Endothelial cell of umbilical vein (primary cell): ENCODE measurements around the gene SRSF2. TPM values are rescaled to one million over a fixed set of nuclear protein-coding genes. Genes with fewer than 3 reads are reported as not detected.
A peak's percentile ranks its signal among the peaks of the same experiment; 100 is the strongest.

Experiments
- Bru-seq: library from RNA; stranded (reverse); fragments of 400-500 nt; gene quantifications from one replicate; lab custom pipeline; 2021; lab: Mats Ljungman, UMichigan
- BruChase-seq, 2 experiments: library from RNA; stranded (reverse); fragments of 400-500 nt; gene quantifications; one replicate each; lab custom pipeline; 2021; lab: Mats Ljungman, UMichigan
- BruUV-seq: library from RNA; stranded (reverse); fragments of 400-500 nt; replicated peaks from 2 replicates; lab custom pipeline; 2021; lab: Mats Ljungman, UMichigan
- CTCF ChIA-PET: fragments of 300-600, 350-600 bp; sonication (Branson Sonifier 250); formaldehyde crosslinking; loops from one replicate; lab custom pipeline; 2021; ENCODE audit warnings: antibody characterized with exemption, inconsistent platforms; lab: Charles Lee
- POLR2A ChIA-PET: fragments of 300-600, 350-600 bp; sonication (Branson Sonifier 250); formaldehyde crosslinking; loops from one replicate; lab custom pipeline; 2021; ENCODE audit warnings: antibody characterized with exemption, inconsistent platforms; lab: Charles Lee
- DNase-seq: peaks from one replicate; pipeline ENCODE4 v3.0.0-alpha.2; 2011; ENCODE audit warnings: low read depth, low spot score
- FAIRE-seq: peaks from 2 replicates; lab custom pipeline; 2011; peaks lifted over from hg19 to GRCh38; lab: Jason Lieb, UNC
- H2AFZ ChIP-seq: 2 replicates; pipeline ENCODE4 v1.6.0; 2012; ENCODE audit warnings: low read depth, low read length, control low read depth, inconsistent platforms
- H3K27ac ChIP-seq: 2 replicates; pipeline ENCODE4 v1.5.1; 2011; ENCODE audit warnings: low read depth, mild to moderate bottlenecking, control low read depth, low read length, moderate library complexity; ENCODE audit not compliant: insufficient read depth
- H3K27me3 ChIP-seq, 2 experiments: 2 replicates each; pipeline versions ENCODE4 v1.6.0 to v1.6.1; 2011; ENCODE audit warnings: low read length in 2 of 2, mixed read lengths in 1 of 2; ENCODE audit not compliant: control insufficient read depth in 2 of 2, insufficient read depth in 2 of 2
- H3K36me3 ChIP-seq, 2 experiments: 2 replicates in 1 of 2; 3 replicates in 1 of 2; pipeline ENCODE4 v1.5.1; 2011; ENCODE audit warnings: low read length in 2 of 2, mild to moderate bottlenecking in 1 of 2, moderate library complexity in 1 of 2; ENCODE audit not compliant: control insufficient read depth in 2 of 2, insufficient read depth in 2 of 2; ENCODE audit errors: extremely low read depth in 1 of 2
- H3K4me1 ChIP-seq: 3 replicates; pipeline ENCODE4 v1.5.1; 2011; ENCODE audit warnings: mild to moderate bottlenecking, low read length; ENCODE audit not compliant: control insufficient read depth, insufficient read depth; ENCODE audit errors: extremely low read depth
- H3K4me2 ChIP-seq: 2 replicates; pipeline ENCODE4 v1.6.1; 2011; ENCODE audit warnings: low read length, control low read depth, mixed read lengths; ENCODE audit not compliant: insufficient read depth
- H3K4me3 ChIP-seq, 3 experiments: fragments of 200-600 bp in 1 of 3; sonication (generic), shearing (Covaris generic) in 1 of 3; replicated peaks in 1 of 3; 2 replicates each; pipeline ENCODE4 v1.5.1; 2011 to 2016; ENCODE audit warnings: control low read depth in 3 of 3, low read length in 3 of 3, mild to moderate bottlenecking in 2 of 3, inconsistent platforms in 1 of 3, low read depth in 1 of 3, moderate library complexity in 1 of 3; ENCODE audit not compliant: insufficient read depth in 1 of 3
- H3K79me2 ChIP-seq: 2 replicates; pipeline ENCODE4 v1.6.0; 2012; ENCODE audit warnings: low read length, inconsistent platforms; ENCODE audit not compliant: control insufficient read depth, insufficient read depth
- H3K9ac ChIP-seq: replicated peaks from 2 replicates; pipeline ENCODE3; 2011; ENCODE audit warnings: low read length, control low read depth; ENCODE audit not compliant: insufficient read depth; ENCODE audit errors: extremely low read depth
- H3K9me1 ChIP-seq: replicated peaks from 3 replicates; pipeline ENCODE4 v1.6.0; 2011; ENCODE audit warnings: mild to moderate bottlenecking, low read length; ENCODE audit not compliant: control insufficient read depth, insufficient read depth; ENCODE audit errors: extremely low read depth
- H3K9me3 ChIP-seq: replicated peaks from 2 replicates; pipeline ENCODE4 v1.5.1; 2012; ENCODE audit warnings: low read length, inconsistent platforms; ENCODE audit not compliant: control insufficient read depth, insufficient read depth
- H4K20me1 ChIP-seq: replicated peaks from 2 replicates; pipeline ENCODE3; 2011; ENCODE audit warnings: mild to moderate bottlenecking, low read length; ENCODE audit not compliant: control insufficient read depth, insufficient read depth; ENCODE audit errors: extremely low read depth
- EZH2 ChIP-seq: IDR thresholded peaks from 2 replicates; pipeline ENCODE4 v1.6.1; 2012; ENCODE audit warnings: borderline replicate concordance, low read depth, mild to moderate bottlenecking, moderate library complexity, low read length, inconsistent platforms; ENCODE audit not compliant: severe bottlenecking
- FOS ChIP-seq: IDR thresholded peaks from 2 replicates; pipeline ENCODE4 v1.6.1; 2011; ENCODE audit warnings: mild to moderate bottlenecking, low read length, moderate library complexity, borderline replicate concordance; ENCODE audit not compliant: insufficient read depth
- GATA2 ChIP-seq: IDR thresholded peaks from 2 replicates; pipeline ENCODE4 v1.7.0; 2011; ENCODE audit warnings: low read depth, mild to moderate bottlenecking, moderate library complexity, mixed read lengths, low read length; ENCODE audit not compliant: insufficient read length, insufficient read depth
- JUN ChIP-seq: IDR thresholded peaks from 2 replicates; pipeline ENCODE4 v1.6.1; 2011; ENCODE audit warnings: borderline replicate concordance, low read depth; ENCODE audit not compliant: insufficient read length, insufficient read depth
- MYC ChIP-seq: IDR thresholded peaks from one replicate; pipeline ENCODE4 v1.6.1; 2011; ENCODE audit warnings: mild to moderate bottlenecking, low read depth, low read length
- POLR2A ChIP-seq: IDR thresholded peaks from 2 replicates; pipeline ENCODE4 v1.6.1; 2012; ENCODE audit warnings: low read depth, mild to moderate bottlenecking, control low read depth, low read length
- POLR2AphosphoS5 ChIP-seq: IDR thresholded peaks from 2 replicates; pipeline ENCODE4 v1.6.1; 2012; ENCODE audit warnings: low read depth, mild to moderate bottlenecking, control low read depth, low read length, moderate library complexity; ENCODE audit not compliant: insufficient read depth
- dilution Hi-C: fragments of 300-500 bp; cut with MboI; formaldehyde crosslinking; loops from one replicate; pipeline ENCODE4 v1.15.0; 2019; ENCODE audit warnings: low sequenced_read_pairs; ENCODE audit not compliant: extremely low pct_ligation_motif_present
- intact Hi-C: fragments of 100-400 bp; cut with micrococcal nuclease; formaldehyde crosslinking; loops from one replicate; pipeline ENCODE4 v1.10.0; 2022
- long read RNA-seq: library from polyadenylated mRNA; stranded (forward); transcript quantifications from one replicate; pipeline ENCODE4 v2.0.0, GENCODE V29; 2021
- polyA minus RNA-seq, 3 experiments: library from RNA; depleted of rRNA, polyadenylated mRNA; stranded (reverse); fragments of >200 nt; gene quantifications; 1 replicate in 1 of 3; 2 replicates in 2 of 3; pipeline ENCODE4 v1.2.3, GENCODE V29; 2011
- polyA plus RNA-seq, 4 experiments: library from polyadenylated mRNA; depleted of rRNA in 3 of 4; stranded (reverse) in 3 of 4; unstranded in 1 of 4; fragments of >200 nt; gene quantifications; 2 replicates each; pipeline versions ENCODE4 v1.2.1 to v1.2.3, GENCODE V29; 2011 to 2012; ENCODE audit warnings: missing spikeins in 1 of 4
- total RNA-seq: library from RNA; stranded (reverse); gene quantifications from 2 replicates; pipeline ENCODE4 v1.2.3, GENCODE V29; 2021
- TF ChIP-seq, protein P1 (sequence below): IDR thresholded peaks from 2 replicates; pipeline ENCODE4 v1.6.1; 2011; ENCODE audit not compliant: insufficient read depth, insufficient read length
- TF ChIP-seq, protein P2 (sequence below), 2 donors: IDR thresholded peaks; 1 replicate in 1 of 2; 2 replicates in 1 of 2; pipeline ENCODE4 v1.5.1; 2011; ENCODE audit warnings: low read length in 2 of 2, mild to moderate bottlenecking in 2 of 2, moderate library complexity in 2 of 2, control low read depth in 1 of 2, inconsistent platforms in 1 of 2, low read depth in 1 of 2; ENCODE audit not compliant: insufficient read depth in 1 of 2; ENCODE audit errors: extremely low read depth in 1 of 2

SRSF2 gene, protein sequence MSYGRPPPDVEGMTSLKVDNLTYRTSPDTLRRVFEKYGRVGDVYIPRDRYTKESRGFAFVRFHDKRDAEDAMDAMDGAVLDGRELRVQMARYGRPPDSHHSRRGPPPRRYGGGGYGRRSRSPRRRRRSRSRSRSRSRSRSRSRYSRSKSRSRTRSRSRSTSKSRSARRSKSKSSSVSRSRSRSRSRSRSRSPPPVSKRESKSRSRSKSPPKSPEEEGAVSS
- total RNA-seq (303 and 307 TPM in 2 replicates), polyA plus RNA-seq (283 and 380 TPM in 2 replicates), polyA minus RNA-seq (190 and 266 TPM in 2 replicates), Bru-seq, nascent RNA (percentile 100 among the genes with signal in this experiment), BruChase-seq, experiment 1, labeled RNA remaining after a 6-hour chase (percentile 100 among the genes with signal in this experiment), BruChase-seq, experiment 2, labeled RNA remaining after a 2-hour chase (percentile 100 among the genes with signal in this experiment)
- polyA plus RNA-seq (2011; cell fraction: cytosol; rRNA removed) = 151 and 197 TPM in 2 replicates
- polyA plus RNA-seq (2011; cell fraction: nucleus; rRNA removed) = 453 and 593 TPM in 2 replicates
- 179 and 283 TPM in 2 replicates for polyA plus RNA-seq (2012)
- 372 TPM for polyA minus RNA-seq (2011; cell fraction: cytosol; rRNA and poly(A)+ RNA removed)
- polyA minus RNA-seq (2011; cell fraction: nucleus; rRNA and poly(A)+ RNA removed) = 199 and 376 TPM in 2 replicates
- long read RNA-seq, transcript SRSF2-209 (2 exons, 1,001 nt) = minor isoform, 26 of 684 reads
- long read RNA-seq, transcript SRSF2-203 (2 exons, 2,885 nt) = minor isoform, 21 of 684 reads
- long read RNA-seq, transcript SRSF2-208 (4 exons, 1,359 nt) = minor isoform, 19 of 684 reads
- long read RNA-seq, transcript SRSF2-202 (3 exons, 1,927 nt) = major isoform, 378 of 684 reads
- long read RNA-seq, partial matches to known transcripts = 23 of 684 reads
- long read RNA-seq, other reads (novel, unspliced or antisense) = 213 of 684 reads

DNA sequence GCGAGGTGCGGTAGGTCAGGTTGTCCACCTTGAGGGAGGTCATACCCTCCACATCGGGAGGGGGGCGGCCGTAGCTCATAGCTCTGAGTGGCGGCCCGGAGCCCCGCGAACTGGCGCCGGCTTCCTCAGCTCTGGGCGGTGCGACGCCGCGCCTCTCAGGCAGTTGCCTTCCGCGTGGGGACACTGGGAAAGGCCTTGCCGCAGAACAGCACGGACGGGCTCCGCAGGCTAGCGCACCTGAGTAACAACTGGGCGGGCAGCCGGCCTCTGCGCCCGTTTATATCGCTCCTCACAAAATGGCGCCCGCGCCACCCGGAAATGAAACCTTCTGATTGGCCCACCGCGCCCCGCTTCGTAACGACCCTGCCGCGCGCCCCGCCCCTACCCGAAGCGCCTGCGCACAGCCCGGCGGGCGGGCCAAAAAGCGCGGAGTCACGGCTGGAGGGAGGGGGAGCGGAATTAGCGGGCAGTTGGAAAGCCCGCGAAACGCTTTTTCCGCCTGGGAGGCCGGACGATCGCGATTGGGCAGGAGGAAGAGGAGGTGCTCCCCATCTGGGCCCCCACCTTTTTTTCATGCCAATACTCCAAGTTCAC is at the start of gene SRSF2:
TSS of gene SRSF2 (minus strand) at position 250 of the 594 bp plus-strand sequence. CDS start at position 79, 171 bp downstream.
- peak; percentile 93 for FAIRE-seq
- peak within 1 kb of the TSS; percentile 92 for H3K27ac ChIP-seq
- H3K27me3 ChIP-seq = no peaks in the 10 kb centered on the region
- peaks cover 59% of the 10 kb centered on the region for H3K79me2 ChIP-seq
- ChIA-PET POLR2A (interaction anchor here (0.7 to 2.7 kb wide), 6 partner anchors 9 to 66 kb away, joined by 3 to 21 read pairs (median 4); partner anchors contain the start of genes JMJD6 and METTL23), CTCF (interaction anchor here (2.1 to 3.8 kb wide), 2 partner anchors 10 to 18 kb away, joined by 5 to 22 read pairs; partner anchors contain the start of genes JMJD6 and METTL23)
- H3K4me3 ChIP-seq = peak within 1 kb of the TSS; percentile 82 to 96 (median 90)
- no peaks in the 10 kb centered on the region for H3K9me3 ChIP-seq
- peak within 1 kb of the TSS; percentile 97 for H3K9ac ChIP-seq
- H3K9me1 ChIP-seq = no peaks in the 10 kb centered on the region
- H2AFZ ChIP-seq = peak within 1 kb of the TSS; percentile 87
- peak; percentile 99 for DNase-seq
- dilution Hi-C loops = no loop called here
- intact Hi-C loops = loop anchor here (1.0 to 5.0 kb wide), 4 partner anchors 11 to 403 kb away; partner anchors contain the start of genes JMJD6, METTL23 and SEC14L1
- peaks cover 6 to 30% of the 10 kb centered on the region in 2 experiments for H3K36me3 ChIP-seq
- H4K20me1 ChIP-seq = peaks cover 6% of the 10 kb centered on the region
- no peak for TF ChIP-seq JUN
- TF ChIP-seq MYC = peak; percentile 31
- TF ChIP-seq FOS = no peak
- TF ChIP-seq, protein P1, sequence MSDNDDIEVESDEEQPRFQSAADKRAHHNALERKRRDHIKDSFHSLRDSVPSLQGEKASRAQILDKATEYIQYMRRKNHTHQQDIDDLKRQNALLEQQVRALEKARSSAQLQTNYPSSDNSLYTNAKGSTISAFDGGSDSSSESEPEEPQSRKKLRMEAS = no peak
- peak; percentile 100 for TF ChIP-seq POLR2AphosphoS5
- peak; percentile 100 for TF ChIP-seq POLR2A
- no peak for TF ChIP-seq GATA2
- TF ChIP-seq, protein P2, sequence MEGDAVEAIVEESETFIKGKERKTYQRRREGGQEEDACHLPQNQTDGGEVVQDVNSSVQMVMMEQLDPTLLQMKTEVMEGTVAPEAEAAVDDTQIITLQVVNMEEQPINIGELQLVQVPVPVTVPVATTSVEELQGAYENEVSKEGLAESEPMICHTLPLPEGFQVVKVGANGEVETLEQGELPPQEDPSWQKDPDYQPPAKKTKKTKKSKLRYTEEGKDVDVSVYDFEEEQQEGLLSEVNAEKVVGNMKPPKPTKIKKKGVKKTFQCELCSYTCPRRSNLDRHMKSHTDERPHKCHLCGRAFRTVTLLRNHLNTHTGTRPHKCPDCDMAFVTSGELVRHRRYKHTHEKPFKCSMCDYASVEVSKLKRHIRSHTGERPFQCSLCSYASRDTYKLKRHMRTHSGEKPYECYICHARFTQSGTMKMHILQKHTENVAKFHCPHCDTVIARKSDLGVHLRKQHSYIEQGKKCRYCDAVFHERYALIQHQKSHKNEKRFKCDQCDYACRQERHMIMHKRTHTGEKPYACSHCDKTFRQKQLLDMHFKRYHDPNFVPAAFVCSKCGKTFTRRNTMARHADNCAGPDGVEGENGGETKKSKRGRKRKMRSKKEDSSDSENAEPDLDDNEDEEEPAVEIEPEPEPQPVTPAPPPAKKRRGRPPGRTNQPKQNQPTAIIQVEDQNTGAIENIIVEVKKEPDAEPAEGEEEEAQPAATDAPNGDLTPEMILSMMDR (IDR thresholded peaks at IDR 0.05; ENCODE audit: extremely low read depth in 1 of 2, insufficient read depth in 1 of 2, low read depth in 1 of 2, low read length in 2 of 2) = no peak
- TF ChIP-seq EZH2 = no peak
- peak within 1 kb of the TSS; percentile 99 for H3K4me2 ChIP-seq
- TSS peak; percentile 32 for BruUV-seq
- H3K4me1 ChIP-seq = peaks cover 38% of the 10 kb centered on the region
